Activated CD4-positive, CD25-positive, alpha-beta regulatory T cell treated with anti-CD3 and anti-CD28 coated beads, Interleukin-2, amount 50 U/mL, for 24 hours (primary cell): ENCODE results near the gene L3MBTL4.
"Not testable (repeated sequence)": the region's sequence is repeated elsewhere in the genome, so short reads cannot be mapped to it uniquely, and the experiment has no call there.

Experiments
- ATAC-seq, 2 donors: fragments of 150-1000 bp; cut with Tn5 transposase; one replicate each; pipeline ENCODE4 v1.10.0; 2021; ENCODE audit warnings: mild to moderate bottlenecking in 1 of 2, moderate library complexity in 1 of 2

The L3MBTL4 gene

GRCh38 chr18:6086731-6087130 lies 328.0 kb downstream of the L3MBTL4 start:
- ATAC-seq: no peak

GRCh38 chr18:6079406-6079805 lies 335.3 kb downstream of the L3MBTL4 start:
- no peak for ATAC-seq

- no peak for ATAC-seq
Observed at GRCh38 chr18:6078877-6079276, 335.8 kb downstream of the L3MBTL4 start.

- ATAC-seq: not testable (repeated sequence)
Observed at GRCh38 chr18:6072423-6072822, 342.3 kb downstream of the L3MBTL4 start.

- ATAC-seq: no peak
Observed at GRCh38 chr18:6069539-6069938, 345.2 kb downstream of the L3MBTL4 start.

GRCh38 chr18:6069103-6069502 lies 345.6 kb downstream of the L3MBTL4 start:
- ATAC-seq: no peak

GRCh38 chr18:6060149-6060548 lies 354.6 kb downstream of the L3MBTL4 start:
- no peak for ATAC-seq

GRCh38 chr18:6059551-6059950 lies 355.2 kb downstream of the L3MBTL4 start:
- no peak for ATAC-seq

- ATAC-seq: no peak
Observed at GRCh38 chr18:6058941-6059340, 355.8 kb downstream of the L3MBTL4 start.

GRCh38 chr18:6057604-6058003 lies 357.1 kb downstream of the L3MBTL4 start:
- no peak for ATAC-seq

- ATAC-seq: no peak
Observed at GRCh38 chr18:6056171-6056910, 358.4 kb downstream of the L3MBTL4 start.

- ATAC-seq: no peak
Observed at GRCh38 chr18:6055711-6056110, 359.0 kb downstream of the L3MBTL4 start.

- ATAC-seq: no peak
Observed at GRCh38 chr18:6054256-6054842, 360.4 kb downstream of the L3MBTL4 start.

GRCh38 chr18:6052449-6052913 lies 362.2 kb downstream of the L3MBTL4 start:
- no peak for ATAC-seq

GRCh38 chr18:6047596-6047995 lies 367.1 kb downstream of the L3MBTL4 start:
- not testable (repeated sequence) for ATAC-seq

- no peak for ATAC-seq
Observed at GRCh38 chr18:6044773-6045172, 369.9 kb downstream of the L3MBTL4 start.

GRCh38 chr18:6044319-6044718 lies 370.4 kb downstream of the L3MBTL4 start:
- ATAC-seq: no peak

GRCh38 chr18:6039055-6039454 lies 375.7 kb downstream of the L3MBTL4 start:
- no peak for ATAC-seq

GRCh38 chr18:6031442-6031841 lies 383.3 kb downstream of the L3MBTL4 start:
- ATAC-seq: no peak

- ATAC-seq: no peak
Observed at GRCh38 chr18:6031002-6031401, 383.7 kb downstream of the L3MBTL4 start.

GRCh38 chr18:6024745-6025248 lies 389.9 kb downstream of the L3MBTL4 start:
- no peak for ATAC-seq

- ATAC-seq: no peak
Observed at GRCh38 chr18:6023551-6023950, 391.2 kb downstream of the L3MBTL4 start.

- no peak for ATAC-seq
Observed at GRCh38 chr18:6022845-6023244, 391.9 kb downstream of the L3MBTL4 start.

GRCh38 chr18:6022074-6022444 lies 392.7 kb downstream of the L3MBTL4 start:
- ATAC-seq: no peak
